Measurements from ENCODE around the gene THEM5. TPM values are rescaled to one million over a fixed set of nuclear protein-coding genes. Genes with fewer than 3 reads are reported as not detected.

THEM5 gene
- total RNA-seq, 1 donor = not detected

DNA sequence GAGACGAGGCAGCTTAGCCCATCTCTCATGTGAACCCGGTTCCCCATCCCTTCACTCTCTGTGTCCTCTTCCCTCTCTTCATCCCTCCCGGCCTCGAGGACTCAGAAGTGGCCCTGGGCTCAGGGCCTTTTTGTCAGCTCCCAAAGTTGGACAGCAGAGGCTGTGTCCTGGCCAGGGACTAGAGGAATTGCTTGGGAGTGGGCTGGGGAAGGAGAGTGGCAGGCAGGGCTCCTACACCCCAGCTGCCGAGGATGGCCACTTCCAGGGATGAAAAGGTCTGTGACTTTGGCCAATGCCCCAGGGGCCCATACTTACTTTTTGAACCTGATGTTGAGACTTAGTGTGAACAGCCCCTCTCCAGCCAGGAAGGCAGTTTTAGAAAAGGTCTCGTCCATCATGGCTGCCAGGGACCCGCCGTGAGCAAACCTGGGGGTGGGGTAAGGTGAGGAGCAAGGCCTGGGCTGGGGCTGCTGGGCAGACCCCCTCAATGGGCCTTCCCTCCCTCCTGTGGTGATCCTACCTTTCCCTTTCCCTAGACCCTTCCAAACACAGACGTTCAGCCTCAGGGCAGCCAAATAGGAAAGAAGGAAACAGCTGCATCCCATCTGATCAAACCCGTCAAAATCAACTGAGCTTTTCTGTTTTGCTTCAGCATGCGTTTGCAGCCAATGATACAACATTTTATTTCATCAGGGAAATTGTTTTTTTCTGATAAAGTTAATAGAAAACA lies 5.5 kb downstream of the THEM5 start:
- TF ChIP-seq, protein P1, sequence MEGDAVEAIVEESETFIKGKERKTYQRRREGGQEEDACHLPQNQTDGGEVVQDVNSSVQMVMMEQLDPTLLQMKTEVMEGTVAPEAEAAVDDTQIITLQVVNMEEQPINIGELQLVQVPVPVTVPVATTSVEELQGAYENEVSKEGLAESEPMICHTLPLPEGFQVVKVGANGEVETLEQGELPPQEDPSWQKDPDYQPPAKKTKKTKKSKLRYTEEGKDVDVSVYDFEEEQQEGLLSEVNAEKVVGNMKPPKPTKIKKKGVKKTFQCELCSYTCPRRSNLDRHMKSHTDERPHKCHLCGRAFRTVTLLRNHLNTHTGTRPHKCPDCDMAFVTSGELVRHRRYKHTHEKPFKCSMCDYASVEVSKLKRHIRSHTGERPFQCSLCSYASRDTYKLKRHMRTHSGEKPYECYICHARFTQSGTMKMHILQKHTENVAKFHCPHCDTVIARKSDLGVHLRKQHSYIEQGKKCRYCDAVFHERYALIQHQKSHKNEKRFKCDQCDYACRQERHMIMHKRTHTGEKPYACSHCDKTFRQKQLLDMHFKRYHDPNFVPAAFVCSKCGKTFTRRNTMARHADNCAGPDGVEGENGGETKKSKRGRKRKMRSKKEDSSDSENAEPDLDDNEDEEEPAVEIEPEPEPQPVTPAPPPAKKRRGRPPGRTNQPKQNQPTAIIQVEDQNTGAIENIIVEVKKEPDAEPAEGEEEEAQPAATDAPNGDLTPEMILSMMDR (IDR thresholded peaks at IDR 0.05; ENCODE audit: insufficient read depth, low read depth, low read length) = no peak
- DNase-seq (ENCODE audit: low read depth) = no peak

DNA sequence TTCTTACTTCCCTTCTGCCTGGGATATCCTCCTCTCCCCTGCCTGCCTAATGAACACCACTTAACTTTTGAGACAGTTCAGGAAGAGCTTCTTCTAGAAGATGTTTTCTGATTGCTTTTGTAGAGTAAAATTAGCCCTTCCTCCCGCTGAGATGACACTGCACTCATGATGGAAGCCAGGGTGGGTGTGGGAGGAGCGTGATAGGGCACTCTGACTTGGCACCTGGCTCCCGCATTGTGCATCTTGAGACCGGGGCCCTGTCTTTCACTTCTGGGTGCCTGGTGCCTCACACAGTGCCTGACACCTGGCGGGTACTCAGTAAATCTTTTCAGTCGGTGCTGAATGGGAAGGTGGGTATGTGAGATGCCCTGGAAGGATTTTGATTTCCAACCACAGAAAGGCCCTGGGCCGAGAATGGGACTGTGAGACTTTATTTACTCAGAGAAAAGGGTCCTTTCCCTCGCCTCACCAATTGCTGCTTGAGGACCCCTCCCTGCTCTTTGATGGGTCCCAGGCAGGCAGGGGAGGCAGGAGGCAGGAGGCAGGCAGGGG lies 6.8 kb downstream of the THEM5 start:
- DNase-seq (ENCODE audit: low read depth) = no peak
- H3K4me3 ChIP-seq (ENCODE audit: low read depth, low read length) = no peak overlapping the region
- TF ChIP-seq, protein P1 (IDR thresholded peaks at IDR 0.05; ENCODE audit: insufficient read depth, low read depth, low read length) = no peak

More for the DNA sequence above, 5.5 kb downstream of the THEM5 start:
- H3K4me3 ChIP-seq (ENCODE audit: low read depth, low read length) = no peak overlapping the region

DNA sequence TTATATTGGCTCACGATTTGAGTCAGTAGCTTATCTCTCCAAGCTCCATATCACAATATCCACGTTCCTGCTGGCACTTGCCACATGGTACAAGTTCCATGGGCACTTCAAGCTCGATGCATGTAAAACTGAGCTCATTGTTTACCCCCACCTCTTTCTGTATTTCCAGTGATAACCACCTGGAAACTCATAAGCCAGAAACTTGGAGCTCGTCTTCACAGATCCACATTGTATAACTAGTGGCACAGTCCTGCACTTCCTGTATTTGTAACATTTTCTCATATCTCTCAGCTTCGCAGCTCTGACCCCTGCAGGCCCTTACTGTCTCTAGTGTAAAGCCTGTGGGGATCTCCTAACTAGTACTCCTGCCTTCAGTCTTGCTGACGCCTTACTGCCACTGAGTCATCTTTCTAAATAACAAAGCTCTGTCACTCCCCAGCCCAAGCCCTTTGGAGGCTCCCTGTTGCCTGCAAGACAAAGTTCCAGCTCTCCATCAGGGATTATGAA lies 7.4 kb downstream of the THEM5 start:
- peak; percentile 30 for DNase-seq (ENCODE audit: low read depth)
- TF ChIP-seq, protein P1 (IDR thresholded peaks at IDR 0.05; ENCODE audit: insufficient read depth, low read depth, low read length) = no peak
- H3K4me3 ChIP-seq (ENCODE audit: low read depth, low read length) = no peak overlapping the region

DNA sequence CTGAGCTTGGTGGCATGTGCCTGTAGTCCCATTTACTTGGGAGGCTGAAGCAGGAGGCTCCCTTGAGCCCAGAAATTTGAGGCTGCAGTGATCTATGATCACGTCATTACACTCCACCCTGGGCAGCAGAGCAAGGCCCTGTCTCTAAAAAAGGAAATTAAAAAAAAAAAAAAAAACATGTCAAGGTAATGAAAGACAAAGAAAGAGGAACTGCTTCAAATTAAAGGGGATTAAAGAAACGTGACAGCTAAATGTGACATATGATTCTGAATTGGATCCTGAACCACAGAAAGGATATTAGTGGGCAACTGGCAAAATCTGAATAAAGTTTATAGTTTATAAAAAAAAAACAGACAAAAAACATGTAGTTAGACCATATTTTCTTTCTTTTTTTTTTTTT lies 10.1 kb downstream of the THEM5 start:
- no peak for DNase-seq (ENCODE audit: low read depth)
- no peak overlapping the region for H3K4me3 ChIP-seq (ENCODE audit: low read depth, low read length)
- TF ChIP-seq, protein P1 (IDR thresholded peaks at IDR 0.05; ENCODE audit: insufficient read depth, low read depth, low read length) = no peak

DNA sequence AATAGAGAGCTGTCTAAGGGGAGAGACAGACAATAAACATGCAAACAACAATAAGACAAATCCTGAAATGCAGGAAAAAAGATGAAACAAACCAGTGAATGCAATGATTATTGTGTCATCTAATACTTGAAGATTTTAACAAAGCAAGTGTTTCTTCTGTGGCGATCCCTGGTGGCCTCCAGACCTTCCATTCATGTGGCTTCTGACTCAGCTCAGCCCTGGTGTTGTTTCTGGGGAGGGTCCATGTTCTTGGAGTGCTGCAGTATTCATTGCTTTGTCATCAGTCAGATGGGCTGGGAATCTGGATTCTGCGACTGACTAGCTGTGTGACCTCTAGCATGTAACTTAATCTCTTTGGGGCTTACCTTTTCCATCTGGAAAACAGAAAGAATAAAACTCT lies 12.4 kb downstream of the THEM5 start:
- DNase-seq (ENCODE audit: low read depth) = no peak
- no peak overlapping the region for H3K4me3 ChIP-seq (ENCODE audit: low read depth, low read length)
- TF ChIP-seq, protein P1 (IDR thresholded peaks at IDR 0.05; ENCODE audit: insufficient read depth, low read depth, low read length) = no peak

DNA sequence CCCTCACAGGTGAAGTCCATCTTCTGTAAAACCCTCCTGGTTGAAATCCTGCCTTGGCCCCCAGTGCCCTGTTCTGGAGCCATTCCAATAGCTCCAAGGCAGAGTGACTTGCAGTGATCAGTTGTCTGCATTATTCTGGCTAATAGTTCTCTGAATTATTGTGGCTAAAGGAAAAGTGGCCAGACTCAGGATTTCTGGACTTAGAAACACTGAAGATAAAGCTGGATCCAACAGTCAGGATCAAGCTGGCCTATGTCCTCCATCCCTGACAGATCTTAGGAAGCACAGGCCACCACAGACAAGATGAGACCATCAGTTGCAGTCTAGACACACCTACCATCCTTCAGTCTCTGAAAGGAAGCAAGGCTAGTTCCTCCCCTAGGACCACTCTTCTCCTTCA lies 13.1 kb downstream of the THEM5 start:
- TF ChIP-seq, protein P1 (IDR thresholded peaks at IDR 0.05; ENCODE audit: insufficient read depth, low read depth, low read length) = no peak
- no peak overlapping the region for H3K4me3 ChIP-seq (ENCODE audit: low read depth, low read length)
- DNase-seq (ENCODE audit: low read depth) = no peak
